K562 (cell line): ENCODE data around the gene AGPAT4. TPM values are rescaled to one million over a fixed set of nuclear protein-coding genes. Genes with fewer than 3 reads are reported as not detected.

Source experiments
- ATAC-seq: fragments of 200-7000 bp; cut with Tn5 transposase; 3 replicates; pipeline ENCODE4 v1.9.1; 2020; ENCODE audit warnings: moderate library complexity
- BruUV-seq: library from RNA; stranded (reverse); fragments of 400-500 nt; replicated peaks from 2 replicates; lab custom pipeline; 2021; lab: Mats Ljungman, UMichigan
- CTCF ChIA-PET: fragments of 300-600 bp; formaldehyde crosslinking; extraction: SDS; loops from one replicate; lab custom pipeline; 2021; ENCODE audit warnings: low intra/inter-chr PET ratio; lab: Yijun Ruan, JAX
- POLR2A ChIA-PET: fragments of 300-600, 350-650 bp; sonication (Branson Sonifier 250); formaldehyde crosslinking; extraction: SDS; loops from one replicate; lab custom pipeline; 2021; ENCODE audit warnings: antibody characterized with exemption, inconsistent platforms; lab: Yijun Ruan, JAX
- DNase-seq, 4 experiments: peaks; one replicate each; pipeline versions ENCODE4 v3.0.0 to v3.0.0-alpha.2; 2011 to 2018; ENCODE audit warnings: low spot score in 3 of 4, mixed read lengths in 3 of 4; ENCODE audit errors: extremely low read depth in 1 of 4
- FAIRE-seq: peaks from 2 replicates; lab custom pipeline; 2011; peaks lifted over from hg19 to GRCh38; lab: Jason Lieb, UNC
- H2AFZ ChIP-seq: 2 replicates; pipeline ENCODE4 v1.6.0; 2011; ENCODE audit warnings: low read depth, low read length, control low read depth, inconsistent platforms
- H3K27ac ChIP-seq: fragments of 200-600 bp; 3 replicates; pipeline ENCODE4 v1.8.0; 2011; ENCODE audit warnings: low read depth, mild to moderate bottlenecking, control low read depth, inconsistent platforms, low read length, moderate library complexity, mixed read lengths; ENCODE audit errors: extremely low read depth
- H3K27me3 ChIP-seq, 2 experiments: fragments of 300-600 bp in 1 of 2; 2 replicates in 1 of 2; 3 replicates in 1 of 2; pipeline versions ENCODE4 v1.6.0 to v1.8.0; 2011; ENCODE audit warnings: inconsistent platforms in 2 of 2, low read length in 2 of 2, mild to moderate bottlenecking in 1 of 2, mixed read lengths in 1 of 2, moderate library complexity in 1 of 2; ENCODE audit not compliant: control insufficient read depth in 2 of 2, insufficient read depth in 2 of 2
- H3K36me3 ChIP-seq: fragments of 300-600 bp; 3 replicates; pipeline ENCODE4 v1.8.0; 2011; ENCODE audit warnings: mild to moderate bottlenecking, low read length, inconsistent platforms; ENCODE audit not compliant: control insufficient read depth, insufficient read depth
- H3K4me1 ChIP-seq, 2 experiments: fragments of 200-600 bp in 1 of 2; replicated peaks in 1 of 2; 2 replicates in 1 of 2; 3 replicates in 1 of 2; pipeline versions ENCODE4 v1.5.1 to v1.8.0; 2011; ENCODE audit warnings: inconsistent platforms in 2 of 2, low read length in 2 of 2, mild to moderate bottlenecking in 1 of 2, mixed read lengths in 1 of 2, moderate library complexity in 1 of 2; ENCODE audit not compliant: control insufficient read depth in 2 of 2, insufficient read depth in 2 of 2
- H3K4me2 ChIP-seq: 2 replicates; pipeline ENCODE4 v1.6.1; 2011; ENCODE audit warnings: low read length, control low read depth, inconsistent platforms, mixed read lengths; ENCODE audit not compliant: insufficient read depth
- H3K4me3 ChIP-seq: fragments of 200-600 bp; sonication (generic), shearing (Covaris generic); 2 replicates; pipeline ENCODE4 v1.5.1; 2016; ENCODE audit warnings: control low read depth, inconsistent platforms
- H3K79me2 ChIP-seq: fragments of 200-600 bp; 3 replicates; pipeline ENCODE4 v1.8.0; 2011; ENCODE audit warnings: low read length, inconsistent platforms; ENCODE audit not compliant: control insufficient read depth, insufficient read depth
- H3K9ac ChIP-seq, 2 experiments: 2 replicates each; pipeline versions ENCODE4 v1.6.0 to v1.6.1; 2011; ENCODE audit warnings: low read depth in 2 of 2, low read length in 2 of 2, control low read depth in 1 of 2, inconsistent platforms in 1 of 2, mild to moderate bottlenecking in 1 of 2, mixed read lengths in 1 of 2; ENCODE audit not compliant: insufficient read depth in 1 of 2
- H3K9me1 ChIP-seq: one replicate; pipeline ENCODE4 v1.6.0; 2011; ENCODE audit warnings: inconsistent platforms, mild to moderate bottlenecking, low read length, moderate library complexity; ENCODE audit not compliant: control insufficient read depth, insufficient read depth
- H3K9me3 ChIP-seq: replicated peaks from 2 replicates; pipeline ENCODE4 v1.5.1; 2011; ENCODE audit warnings: low read depth, low read length, inconsistent platforms; ENCODE audit not compliant: control insufficient read depth, insufficient read depth
- H4K20me1 ChIP-seq: replicated peaks from 2 replicates; pipeline ENCODE4 v1.6.1; 2011; ENCODE audit warnings: low read length, inconsistent platforms, mixed read lengths; ENCODE audit not compliant: control insufficient read depth, insufficient read depth
- BDP1 ChIP-seq: IDR thresholded peaks from 3 replicates; pipeline ENCODE4 v1.6.1; 2011; ENCODE audit not compliant: insufficient read length, insufficient read depth
- CBX8 ChIP-seq: fragments of 200-600 bp; sonication (generic); IDR thresholded peaks from 2 replicates; pipeline ENCODE4 v1.6.1; 2012; ENCODE audit warnings: borderline replicate concordance, mixed run types, low read depth, mild to moderate bottlenecking, moderate library complexity, mixed read lengths, low read length, control low read depth, inconsistent platforms; ENCODE audit not compliant: poor library complexity, severe bottlenecking; ENCODE audit errors: extremely low read depth
- CTCF ChIP-seq, 3 experiments: IDR thresholded peaks in 2 of 3; conservative IDR thresholded peaks in 1 of 3; 2 replicates each; pipeline ENCODE4 v1.5.1; 2011 to 2012; ENCODE audit warnings: low read length in 3 of 3, mild to moderate bottlenecking in 3 of 3, control low read depth in 2 of 3, improper control_type of control experiment in 1 of 3, inconsistent platforms in 1 of 3, low read depth in 1 of 3, mixed read lengths in 1 of 3, moderate library complexity in 1 of 3; ENCODE audit not compliant: insufficient read depth in 2 of 3
- ELF4 ChIP-seq: fragments of 450-650 bp; formaldehyde crosslinking; IDR thresholded peaks from 2 replicates; pipeline ENCODE4 v1.4.0; 2022; ENCODE audit warnings: missing genetic modification characterization
- HEY1 ChIP-seq: fragments of 250-450 bp; sonication (Bioruptor Pico); IDR thresholded peaks from 2 replicates; pipeline ENCODE4 v1.5.0; 2020; ENCODE audit warnings: mild to moderate bottlenecking, moderate library complexity, borderline replicate concordance
- HSF4 ChIP-seq: fragments of 250-450 bp; sonication (Bioruptor Pico); IDR thresholded peaks from 2 replicates; pipeline ENCODE4 v2.1.2; 2022; ENCODE audit warnings: mild to moderate bottlenecking, moderate library complexity, borderline replicate concordance
- IRF9 ChIP-seq: fragments of 450-650 bp; IDR thresholded peaks from 2 replicates; pipeline ENCODE4 v1.6.1; 2016; ENCODE audit warnings: missing biosample characterization, missing genetic modification characterization
- KDM5B ChIP-seq: fragments of 200-600 bp; sonication (generic); IDR thresholded peaks from 2 replicates; pipeline ENCODE4 v1.6.1; 2012; ENCODE audit warnings: low read depth, mild to moderate bottlenecking, moderate library complexity, low read length, control low read depth, inconsistent platforms; ENCODE audit not compliant: insufficient replicate concordance
- MLX ChIP-seq, 2 experiments: fragments of 450-650 bp in 1 of 2; sonication (generic) in 1 of 2; formaldehyde crosslinking; conservative IDR thresholded peaks; 2 replicates each; pipeline versions ENCODE4 v1.4.0 to v1.8.1; 2020 to 2022; ENCODE audit warnings: mild to moderate bottlenecking in 1 of 2, missing genetic modification reagents in 1 of 2
- PPARD ChIP-seq: fragments of 250-450 bp; sonication (Bioruptor Pico); IDR thresholded peaks from 2 replicates; pipeline ENCODE4 v1.8.0; 2022; ENCODE audit warnings: inconsistent platforms, mild to moderate bottlenecking, moderate library complexity
- RAD21 ChIP-seq, 2 experiments: fragments of 250-450 bp in 1 of 2; fragments of 450-650 bp in 1 of 2; sonication (Bioruptor Pico) in 1 of 2; formaldehyde crosslinking in 1 of 2; IDR thresholded peaks in 1 of 2; conservative IDR thresholded peaks in 1 of 2; 2 replicates each; pipeline versions ENCODE4 v1.4.0 to v1.8.0; 2020 to 2022; ENCODE audit warnings: mild to moderate bottlenecking in 2 of 2, moderate library complexity in 1 of 2
- RNF2 ChIP-seq: sonication (generic); IDR thresholded peaks from 2 replicates; pipeline ENCODE4 v1.6.1; 2016
- TAF15 ChIP-seq: fragments of 200-400 bp; formaldehyde crosslinking; IDR thresholded peaks from 2 replicates; pipeline ENCODE4 v1.6.1; 2017; ENCODE audit warnings: mild to moderate bottlenecking, low read depth, low read length, moderate library complexity
- TGIF2 ChIP-seq: sonication (generic); formaldehyde crosslinking; IDR thresholded peaks from 2 replicates; pipeline ENCODE4 v1.8.1; 2022; ENCODE audit warnings: mild to moderate bottlenecking, missing genetic modification reagents, moderate library complexity
- ZKSCAN1 ChIP-seq: fragments of 150-350 bp; IDR thresholded peaks from 2 replicates; pipeline ENCODE4 v1.6.1; 2016; ENCODE audit warnings: low read depth, low read length
- WGBS: fragments of 100-300 bp; shearing (Covaris generic); methylation state at CpG from one replicate; pipeline ENCODE4 v1.1.6; 2016; ENCODE audit warnings: low coverage, mixed read lengths; ENCODE audit not compliant: insufficient coverage; ENCODE audit errors: missing lambda C conversion rate; 5-methylcytosine and 5-hydroxymethylcytosine counted together
- in situ Hi-C: fragments of 300-500 bp; cut with MboI; formaldehyde crosslinking; loops from 4 replicates; pipeline ENCODE4 v1.15.0; 2018; ENCODE audit warnings: inconsistent platforms, mixed read lengths
- intact Hi-C: fragments of 100-400 bp; cut with micrococcal nuclease; formaldehyde crosslinking; loops from 2 replicates; pipeline ENCODE4 v1.14.2; 2022
- polyA plus RNA-seq, 8 experiments: library from polyadenylated mRNA; depleted of rRNA in 4 of 8; stranded (reverse) in 5 of 8; unstranded in 3 of 8; fragments of >200 nt; fragmentation: Nextera tagmentation in 2 of 8; fragmentation: Illumina TruSeq in 1 of 8; extraction: Ambion mirVana in 2 of 8; extraction: Trizol in 1 of 8; gene quantifications; 2 replicates each; pipeline versions ENCODE4 v1.2.1 to v1.2.3, GENCODE V29; 2011 to 2014; ENCODE audit warnings: inconsistent platforms in 1 of 8, missing spikeins in 1 of 8
- total RNA-seq, 7 experiments: library from RNA; depleted of rRNA in 6 of 7; stranded (reverse); fragments of >200 nt in 6 of 7; fragmentation: Illumina TruSeq in 2 of 7; extraction: Trizol in 2 of 7; gene quantifications; 2 replicates each; pipeline versions ENCODE4 v1.2.1 to v1.2.3, GENCODE V29; 2011 to 2021; ENCODE audit warnings: low replicate concordance in 1 of 7
- TF ChIP-seq, protein P1 (sequence below): IDR thresholded peaks from 2 replicates; pipeline ENCODE4 v1.6.1; 2014; ENCODE audit warnings: antibody characterized with exemption

Gene AGPAT4
- total and polyA plus RNA-seq, 9 of the 15 experiments (the other 6 are each of a cell fraction or from before 2014, with no cell fraction given), result 2.2 to 15.0 (median 5.7) TPM

- CTCF ChIA-PET, result no interaction called here
- in situ Hi-C loops (no loop called here), intact Hi-C loops (no loop called here)
- Histone ChIP-seq H3K9me1 (no peaks in the 10 kb centered on the region), H3K4me2 (no peak overlapping the region), H3K4me1 (peaks cover 5 to 15% of the 10 kb centered on the region in 2 experiments; a peak in 4 of 5 replicates), H4K20me1 (no peaks in the 10 kb centered on the region), H3K27ac (no peak overlapping the region), H3K79me2 (peaks cover 2% of the 10 kb centered on the region; the same call in 1 of the 3 replicates), H3K9ac (no peak overlapping the region), H3K4me3 (no peak overlapping the region), H2AFZ (no peak overlapping the region), H3K27me3 (no peaks in the 10 kb centered on the region; a peak in 1 of 5 replicates), H3K9me3 (peaks cover 19% of the 10 kb centered on the region), H3K36me3 (no peaks in the 10 kb centered on the region; the same call in 2 of the 3 replicates)
- POLR2A ChIA-PET, result interaction anchor here (0.6 to 2.0 kb wide), 7 partner anchors 10 to 560 kb away, joined by 3 to 10 read pairs (median 3); no protein-coding TSS in a partner anchor
- 51% methylated on average over 5 of the region's 5 CpGs for WGBS
- FAIRE-seq, result no peak
- ATAC-seq, result no peak
- BruUV-seq, result no TSS peak
- DNase-seq, result no peak
- no peak for TF ChIP-seq MLX (CRISPR knock-in tag; conservative IDR thresholded peaks at IDR 0.05)
- no peak for TF ChIP-seq TAF15
- no peak for TF ChIP-seq HSF4 (CRISPR knock-in tag)
- TF ChIP-seq KDM5B, result no peak
- peak in 1 of 3 experiments; percentile 35; a peak in 1 of 6 replicates for TF ChIP-seq CTCF (IDR thresholded peaks at IDR 0.05 in 2 of 3, conservative IDR thresholded peaks at IDR 0.05 in 1 of 3; ENCODE audit: insufficient read depth in 2 of 3, low read depth in 1 of 3, low read length in 3 of 3)
- TF ChIP-seq CBX8, result no peak
- no peak for TF ChIP-seq PPARD
- no peak for TF ChIP-seq ELF4 (CRISPR knock-in tag)
- no peak for TF ChIP-seq RNF2
- TF ChIP-seq, protein P1, sequence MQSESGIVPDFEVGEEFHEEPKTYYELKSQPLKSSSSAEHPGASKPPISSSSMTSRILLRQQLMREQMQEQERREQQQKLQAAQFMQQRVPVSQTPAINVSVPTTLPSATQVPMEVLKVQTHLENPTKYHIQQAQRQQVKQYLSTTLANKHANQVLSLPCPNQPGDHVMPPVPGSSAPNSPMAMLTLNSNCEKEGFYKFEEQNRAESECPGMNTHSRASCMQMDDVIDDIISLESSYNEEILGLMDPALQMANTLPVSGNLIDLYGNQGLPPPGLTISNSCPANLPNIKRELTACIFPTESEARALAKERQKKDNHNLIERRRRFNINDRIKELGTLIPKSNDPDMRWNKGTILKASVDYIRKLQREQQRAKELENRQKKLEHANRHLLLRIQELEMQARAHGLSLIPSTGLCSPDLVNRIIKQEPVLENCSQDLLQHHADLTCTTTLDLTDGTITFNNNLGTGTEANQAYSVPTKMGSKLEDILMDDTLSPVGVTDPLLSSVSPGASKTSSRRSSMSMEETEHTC, result no peak
- TF ChIP-seq RAD21 (CRISPR knock-in tag; conservative IDR thresholded peaks at IDR 0.05 in 1 of 2, IDR thresholded peaks at IDR 0.05 in 1 of 2), result peak in 1 of 2 experiments; percentile 46; a peak in 2 of 4 replicates
- TF ChIP-seq HEY1 (CRISPR knock-in tag), result no peak
- no peak for TF ChIP-seq TGIF2 (CRISPR knock-in tag)
- no peak for TF ChIP-seq BDP1
- TF ChIP-seq ZKSCAN1, result no peak
- no peak for TF ChIP-seq IRF9 (tag)
Observed at GRCh38 chr6:161218222-161218621, 55.6 kb downstream of the AGPAT4 start.
